Nephron (organoid): ENCODE results near the gene SHB.
A peak's percentile ranks its signal among the peaks of the same experiment; 100 is the strongest.

ENCODE experiments used
- H3K27ac Mint-ChIP-seq, 3 experiments: 2 replicates each; pipeline ENCODE4 v1.8.0; 2020; ENCODE audit warnings: mixed read lengths in 3 of 3, mild to moderate bottlenecking in 2 of 3, moderate library complexity in 1 of 3
- H3K27me3 Mint-ChIP-seq: 2 replicates; pipeline ENCODE4 v1.8.0; 2021; ENCODE audit warnings: low read depth, mild to moderate bottlenecking, moderate library complexity, mixed read lengths
- H3K36me3 Mint-ChIP-seq: 2 replicates; pipeline ENCODE4 v1.8.0; 2020; ENCODE audit warnings: low read depth, mixed read lengths
- H3K4me1 Mint-ChIP-seq: 2 replicates; pipeline ENCODE4 v1.8.0; 2020; ENCODE audit warnings: mixed read lengths
- H3K4me3 Mint-ChIP-seq, 3 experiments: 2 replicates each; pipeline ENCODE4 v1.8.0; 2020; ENCODE audit warnings: mild to moderate bottlenecking in 3 of 3, mixed read lengths in 3 of 3, moderate library complexity in 2 of 3
- H3K9me3 Mint-ChIP-seq: 2 replicates; pipeline ENCODE4 v1.8.0; 2020; ENCODE audit warnings: mixed read lengths
- TF ChIP-seq, protein P1 (sequence below), 3 experiments: fragments of 200-600 bp; sonication (generic); IDR thresholded peaks; one replicate each; pipeline ENCODE4 v1.5.0; 2021; ENCODE audit warnings: antibody characterized with exemption in 3 of 3; ENCODE audit not compliant: unreplicated experiment in 3 of 3

The SHB gene

DNA sequence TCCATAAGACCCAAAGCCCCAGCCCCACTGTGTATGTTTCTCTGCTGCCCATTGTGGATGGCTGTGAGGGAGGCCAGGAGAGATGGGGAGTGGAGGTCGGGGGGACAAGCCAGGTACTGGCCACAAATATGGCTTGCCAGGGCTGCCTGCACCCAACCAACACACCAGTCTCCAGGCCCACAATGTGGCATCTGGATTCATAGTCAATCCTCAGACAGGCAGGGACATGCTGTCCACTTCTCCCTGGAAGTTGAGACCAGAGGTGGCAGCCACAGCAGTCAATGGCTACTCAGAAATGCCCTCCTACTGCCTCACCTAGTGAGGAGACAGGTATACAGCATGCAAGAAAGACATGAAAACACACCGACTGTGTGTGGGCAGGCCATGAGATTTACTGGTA is 103.9 kb downstream of the SHB start:
- H3K4me3 Mint-ChIP-seq: no peak overlapping the region
- peak overlapping the region; percentile 79 to 98 (median 96) for H3K27ac Mint-ChIP-seq
- H3K36me3 Mint-ChIP-seq: no peaks in the 10 kb centered on the region
- TF ChIP-seq, protein P1, sequence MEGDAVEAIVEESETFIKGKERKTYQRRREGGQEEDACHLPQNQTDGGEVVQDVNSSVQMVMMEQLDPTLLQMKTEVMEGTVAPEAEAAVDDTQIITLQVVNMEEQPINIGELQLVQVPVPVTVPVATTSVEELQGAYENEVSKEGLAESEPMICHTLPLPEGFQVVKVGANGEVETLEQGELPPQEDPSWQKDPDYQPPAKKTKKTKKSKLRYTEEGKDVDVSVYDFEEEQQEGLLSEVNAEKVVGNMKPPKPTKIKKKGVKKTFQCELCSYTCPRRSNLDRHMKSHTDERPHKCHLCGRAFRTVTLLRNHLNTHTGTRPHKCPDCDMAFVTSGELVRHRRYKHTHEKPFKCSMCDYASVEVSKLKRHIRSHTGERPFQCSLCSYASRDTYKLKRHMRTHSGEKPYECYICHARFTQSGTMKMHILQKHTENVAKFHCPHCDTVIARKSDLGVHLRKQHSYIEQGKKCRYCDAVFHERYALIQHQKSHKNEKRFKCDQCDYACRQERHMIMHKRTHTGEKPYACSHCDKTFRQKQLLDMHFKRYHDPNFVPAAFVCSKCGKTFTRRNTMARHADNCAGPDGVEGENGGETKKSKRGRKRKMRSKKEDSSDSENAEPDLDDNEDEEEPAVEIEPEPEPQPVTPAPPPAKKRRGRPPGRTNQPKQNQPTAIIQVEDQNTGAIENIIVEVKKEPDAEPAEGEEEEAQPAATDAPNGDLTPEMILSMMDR (IDR thresholded peaks at IDR 0.05; ENCODE audit: unreplicated experiment in 3 of 3): no peak
- H3K9me3 Mint-ChIP-seq: no peaks in the 10 kb centered on the region
- H3K4me1 Mint-ChIP-seq: peaks cover 31% of the 10 kb centered on the region
- H3K27me3 Mint-ChIP-seq: no peaks in the 10 kb centered on the region

GRCh38 chr9:37964740-37965081 is 104.3 kb downstream of the SHB start:
- no peaks in the 10 kb centered on the region for H3K9me3 Mint-ChIP-seq
- H3K4me1 Mint-ChIP-seq: peaks cover 31% of the 10 kb centered on the region
- peak overlapping the region; percentile 79 to 98 (median 96) for H3K27ac Mint-ChIP-seq
- H3K27me3 Mint-ChIP-seq: no peaks in the 10 kb centered on the region
- H3K4me3 Mint-ChIP-seq: peak overlapping the region in 1 of 3 experiments; percentile 1
- TF ChIP-seq, protein P1 (IDR thresholded peaks at IDR 0.05; ENCODE audit: unreplicated experiment in 3 of 3): no peak
- no peaks in the 10 kb centered on the region for H3K36me3 Mint-ChIP-seq

GRCh38 chr9:37963936-37964739 is 104.9 kb downstream of the SHB start:
- H3K27ac Mint-ChIP-seq: peak overlapping the region; percentile 79 to 98 (median 96)
- TF ChIP-seq, protein P1 (IDR thresholded peaks at IDR 0.05; ENCODE audit: unreplicated experiment in 3 of 3): no peak
- no peaks in the 10 kb centered on the region for H3K9me3 Mint-ChIP-seq
- peaks cover 31% of the 10 kb centered on the region for H3K4me1 Mint-ChIP-seq
- H3K36me3 Mint-ChIP-seq: no peaks in the 10 kb centered on the region
- H3K4me3 Mint-ChIP-seq: peak overlapping the region; percentile 1 to 37 (median 2)
- H3K27me3 Mint-ChIP-seq: no peaks in the 10 kb centered on the region

DNA sequence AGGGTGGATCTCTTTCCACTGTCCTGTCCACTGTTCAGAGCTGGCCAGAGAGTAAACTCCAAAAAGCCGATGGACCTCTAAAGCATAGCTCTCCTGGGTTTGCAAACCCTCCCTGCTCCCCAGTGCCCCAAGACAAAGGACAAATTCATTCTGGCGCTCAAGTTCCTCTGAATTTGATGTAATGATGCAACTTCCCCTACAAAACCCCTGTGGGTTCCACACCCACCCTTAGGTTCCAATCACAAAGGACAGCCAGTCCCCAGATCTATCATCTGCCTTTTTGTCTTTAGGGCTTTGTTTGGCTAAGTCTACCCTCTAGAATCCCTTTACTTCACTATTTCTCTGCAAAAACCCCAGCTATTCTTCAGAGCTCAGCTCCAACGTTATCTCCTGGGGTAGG is 107.7 kb downstream of the SHB start:
- TF ChIP-seq, protein P1 (IDR thresholded peaks at IDR 0.05; ENCODE audit: unreplicated experiment in 3 of 3): no peak
- Mint-ChIP-seq H3K27me3 (no peaks in the 10 kb centered on the region), H3K27ac (no peak overlapping the region), H3K9me3 (no peaks in the 10 kb centered on the region), H3K4me3 (no peak overlapping the region), H3K4me1 (peaks cover 22% of the 10 kb centered on the region), H3K36me3 (no peaks in the 10 kb centered on the region)

DNA sequence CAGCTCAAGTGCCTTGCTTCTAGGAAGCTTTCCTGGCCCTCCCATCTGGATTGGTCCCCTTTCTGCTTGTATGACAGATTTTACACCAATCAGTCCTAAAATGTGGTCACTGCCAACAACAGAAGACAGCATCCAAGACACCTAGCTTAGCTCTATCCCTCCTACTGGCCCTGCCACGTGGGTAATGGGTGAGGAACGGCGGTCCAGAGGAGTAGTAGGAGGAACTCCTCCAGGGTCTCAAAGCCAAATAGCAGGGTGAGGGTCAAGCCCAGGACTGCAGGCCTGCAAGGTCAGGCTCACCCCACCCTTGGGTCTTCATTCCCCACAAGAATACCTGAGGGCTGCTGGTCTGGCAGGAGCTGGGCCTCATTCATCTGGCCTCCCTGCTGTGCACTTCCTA is 108.4 kb downstream of the SHB start:
- H3K36me3 Mint-ChIP-seq: no peaks in the 10 kb centered on the region
- no peaks in the 10 kb centered on the region for H3K27me3 Mint-ChIP-seq
- H3K9me3 Mint-ChIP-seq: no peaks in the 10 kb centered on the region
- H3K4me3 Mint-ChIP-seq: no peak overlapping the region
- H3K27ac Mint-ChIP-seq: no peak overlapping the region
- TF ChIP-seq, protein P1 (IDR thresholded peaks at IDR 0.05; ENCODE audit: unreplicated experiment in 3 of 3): no peak
- H3K4me1 Mint-ChIP-seq: peaks cover 15% of the 10 kb centered on the region

- Mint-ChIP-seq H3K4me3 (no peak overlapping the region), H3K27me3 (no peaks in the 10 kb centered on the region), H3K4me1 (peaks cover 13% of the 10 kb centered on the region), H3K27ac (no peak overlapping the region), H3K9me3 (no peaks in the 10 kb centered on the region), H3K36me3 (peaks cover 2% of the 10 kb centered on the region)
- TF ChIP-seq, protein P1 (IDR thresholded peaks at IDR 0.05; ENCODE audit: unreplicated experiment in 3 of 3): no peak
Measured at GRCh38 chr9:37959976-37960375, 109.1 kb downstream of the SHB start.
